Activated CD4-positive, alpha-beta T cell treated with anti-CD3 and anti-CD28 coated beads, Interleukin-2, amount 50 U/mL, for 1 hour (primary cell): ENCODE data around the gene RFC5.
"Not testable (repeated sequence)": the region's sequence is repeated elsewhere in the genome, so short reads cannot be mapped to it uniquely, and the experiment has no call there.

Source experiments
- DNase-seq: peaks from one replicate; pipeline ENCODE4 v3.0.0-alpha.2; 2020

The RFC5 gene

GRCh38 chr12:118015944-118016343 is 559 bp upstream of the RFC5 start:
- no peak for DNase-seq

- no peak for DNase-seq
Observed at GRCh38 chr12:118017926-118018325, 1.4 kb downstream of the RFC5 start.

GRCh38 chr12:118020036-118020435 is 3.5 kb downstream of the RFC5 start:
- no peak for DNase-seq

- DNase-seq, result not testable (repeated sequence)
Observed at GRCh38 chr12:118022097-118022727, 5.7 kb downstream of the RFC5 start.

GRCh38 chr12:118022728-118023109 is 6.2 kb downstream of the RFC5 start:
- no peak for DNase-seq

GRCh38 chr12:118023301-118023860 is 6.9 kb downstream of the RFC5 start:
- no peak for DNase-seq

- DNase-seq, result no peak
Observed at GRCh38 chr12:118025168-118025567, 8.7 kb downstream of the RFC5 start.

GRCh38 chr12:118029166-118029565 is 12.7 kb downstream of the RFC5 start:
- no peak for DNase-seq

GRCh38 chr12:118032188-118032587 is 15.7 kb downstream of the RFC5 start:
- no peak for DNase-seq

GRCh38 chr12:118033323-118033722 is 16.8 kb downstream of the RFC5 start:
- DNase-seq, result no peak

GRCh38 chr12:118033902-118034301 is 17.4 kb downstream of the RFC5 start:
- DNase-seq, result no peak

GRCh38 chr12:118034429-118035189 is 18.1 kb downstream of the RFC5 start:
- no peak for DNase-seq

GRCh38 chr12:118035190-118036041 is 18.9 kb downstream of the RFC5 start:
- no peak for DNase-seq

GRCh38 chr12:118036672-118037411 is 20.3 kb downstream of the RFC5 start:
- no peak for DNase-seq

- no peak for DNase-seq
Observed at GRCh38 chr12:118038137-118038536, 21.6 kb downstream of the RFC5 start.

- no peak for DNase-seq
Observed at GRCh38 chr12:118042091-118042490, 25.6 kb downstream of the RFC5 start.

- DNase-seq, result no peak
Observed at GRCh38 chr12:118044075-118044474, 27.6 kb downstream of the RFC5 start.

- no peak for DNase-seq
Observed at GRCh38 chr12:118044577-118044976, 28.1 kb downstream of the RFC5 start.

- no peak for DNase-seq
Observed at GRCh38 chr12:118046430-118046829, 29.9 kb downstream of the RFC5 start.

- no peak for DNase-seq
Observed at GRCh38 chr12:118050972-118051910, 34.7 kb downstream of the RFC5 start.

GRCh38 chr12:118052324-118053070 is 36.0 kb downstream of the RFC5 start:
- no peak for DNase-seq
